ENCODE results near the gene FDPS. TPM values are rescaled to one million over a fixed set of nuclear protein-coding genes. Genes with fewer than 3 reads are reported as not detected.
A peak's percentile ranks its signal among the peaks of the same experiment; 100 is the strongest.

The FDPS gene
- total and polyA plus RNA-seq, 11 donors = 63.7 to 120 (median 77.6) TPM

GRCh38 chr1:155278689-155279160 lies 29.9 kb upstream of the FDPS start:
- Histone ChIP-seq H3K4me1 (peaks cover 0 to 26% (median 17%) of the 10 kb centered on the region in 12 donors), H3K27me3 (no peaks in the 10 kb centered on the region), H3K9me3 (no peaks in the 10 kb centered on the region), H3K27ac (no peak overlapping the region), H3K4me3 (peak overlapping the region in 2 of 12 donors; percentile 78 to 82), H3K36me3 (no peaks in the 10 kb centered on the region)
- DNase-seq = no peak
- intact Hi-C loops (cut with DNase I) = loop anchor here in 6 of 10 donors (2.0 to 5.0 kb wide), 2 partner anchors 26 to 44 kb away; partner anchors contain the start of gene RUSC1 (in 6 of the 6)
- 62 to 67% (median 65%) methylated on average over 10 of the region's 10 CpGs for WGBS, 4 donors
- TF ChIP-seq CTCF (IDR thresholded peaks at IDR 0.05) = no peak
- TF ChIP-seq POLR2A (IDR thresholded peaks at IDR 0.05) = no peak
- ATAC-seq = no peak

- Histone ChIP-seq H3K36me3 (no peaks in the 10 kb centered on the region), H3K27ac (no peak overlapping the region), H3K4me1 (peaks cover 0 to 22% (median 16%) of the 10 kb centered on the region in 12 donors), H3K9me3 (no peaks in the 10 kb centered on the region), H3K4me3 (no peak overlapping the region), H3K27me3 (no peaks in the 10 kb centered on the region)
- DNase-seq = no peak
- no peak for ATAC-seq
- intact Hi-C loops (cut with DNase I) = loop anchor here in 6 of 10 donors (2.0 to 5.0 kb wide), 2 partner anchors 26 to 43 kb away; partner anchors contain the start of gene RUSC1 (in 6 of the 6)
- 76 to 94% (median 82%) methylated on average over 2 of the region's 2 CpGs for WGBS, 4 donors
- TF ChIP-seq POLR2A (IDR thresholded peaks at IDR 0.05) = no peak
- no peak for TF ChIP-seq CTCF (IDR thresholded peaks at IDR 0.05)
Measured at GRCh38 chr1:155279268-155279667, 29.4 kb upstream of the FDPS start.

- H3K4me1 ChIP-seq = peaks cover 0 to 12% (median 9%) of the 10 kb centered on the region in 12 donors
- TF ChIP-seq CTCF (IDR thresholded peaks at IDR 0.05) (no peak), POLR2A (IDR thresholded peaks at IDR 0.05) (no peak)
- no peak overlapping the region for H3K4me3 ChIP-seq
- WGBS, 4 donors = 92 to 96% (median 96%) methylated on average over 27 to 29 of the region's 29 CpGs
- no peaks in the 10 kb centered on the region for H3K27me3 ChIP-seq
- ATAC-seq (no peak), DNase-seq (no peak)
- H3K9me3 ChIP-seq = no peaks in the 10 kb centered on the region
- intact Hi-C loops (cut with DNase I) = no loop called here
- H3K36me3 ChIP-seq = no peaks in the 10 kb centered on the region
- no peak overlapping the region for H3K27ac ChIP-seq
Measured at GRCh38 chr1:155282488-155283091, 26.1 kb upstream of the FDPS start.

- intact Hi-C loops (cut with DNase I) = no loop called here
- Histone ChIP-seq H3K9me3 (no peaks in the 10 kb centered on the region), H3K4me3 (no peak overlapping the region), H3K27me3 (no peaks in the 10 kb centered on the region), H3K36me3 (no peaks in the 10 kb centered on the region), H3K27ac (no peak overlapping the region), H3K4me1 (no peaks in the 10 kb centered on the region)
- no peak for DNase-seq
- 92 to 94% (median 93%) methylated on average over 12 of the region's 12 CpGs for WGBS, 4 donors
- ATAC-seq = no peak
- TF ChIP-seq POLR2A (IDR thresholded peaks at IDR 0.05) (no peak), CTCF (IDR thresholded peaks at IDR 0.05) (no peak)
Measured at GRCh38 chr1:155284476-155284875, 24.2 kb upstream of the FDPS start.

All from heart left ventricle (tissue), 16 donors.